Amniotic epithelial cell (primary cell): Measurements from ENCODE around the gene CLCN2.

ENCODE experiments used
- DNase-seq: peaks from one replicate; pipeline ENCODE4 v3.0.0-alpha.2; 2010; ENCODE audit warnings: low read depth

CLCN2 gene

GRCh38 chr3:184325269-184325668 lies 36.1 kb downstream of the CLCN2 start:
- no peak for DNase-seq

- DNase-seq: no peak
Measured at GRCh38 chr3:184323696-184324095, 37.7 kb downstream of the CLCN2 start.

GRCh38 chr3:184322731-184323487 lies 38.5 kb downstream of the CLCN2 start:
- no peak for DNase-seq

GRCh38 chr3:184321666-184322065 lies 39.7 kb downstream of the CLCN2 start:
- DNase-seq: no peak

GRCh38 chr3:184320104-184320445 lies 41.3 kb downstream of the CLCN2 start:
- DNase-seq: peak; percentile 93

- no peak for DNase-seq
Measured at GRCh38 chr3:184317201-184317600, 44.2 kb downstream of the CLCN2 start.

- DNase-seq: no peak
Measured at GRCh38 chr3:184316792-184317191, 44.6 kb downstream of the CLCN2 start.

- no peak for DNase-seq
Measured at GRCh38 chr3:184315871-184316661, 45.3 kb downstream of the CLCN2 start.

GRCh38 chr3:184315543-184315867 lies 45.9 kb downstream of the CLCN2 start:
- no peak for DNase-seq

- DNase-seq: peak; percentile 63
Measured at GRCh38 chr3:184314700-184315542, 46.5 kb downstream of the CLCN2 start.

- peak; percentile 90 for DNase-seq
Measured at GRCh38 chr3:184314363-184314699, 47.1 kb downstream of the CLCN2 start, which contains the start of gene EIF4G1. TSS of gene EIF4G1 (plus strand) at chr3:184314606. CDS start at chr3:184315797, 1,191 bp downstream.

GRCh38 chr3:184311633-184312032 lies 49.8 kb downstream of the CLCN2 start:
- no peak for DNase-seq

- no peak for DNase-seq
Measured at GRCh38 chr3:184308744-184309143, 52.7 kb downstream of the CLCN2 start.

GRCh38 chr3:184307915-184308314 lies 53.5 kb downstream of the CLCN2 start:
- DNase-seq: no peak

- no peak for DNase-seq
Measured at GRCh38 chr3:184306341-184306972, 54.9 kb downstream of the CLCN2 start.

GRCh38 chr3:184305577-184305976 lies 55.8 kb downstream of the CLCN2 start:
- DNase-seq: peak; percentile 26

- peak; percentile 42 for DNase-seq
Measured at GRCh38 chr3:184300378-184300720, 61.1 kb downstream of the CLCN2 start.

GRCh38 chr3:184299488-184300377 lies 61.7 kb downstream of the CLCN2 start:
- peak; percentile 63 for DNase-seq

GRCh38 chr3:184298759-184299487 lies 62.5 kb downstream of the CLCN2 start, which contains the start of gene PSMD2:
TSS of gene PSMD2 (plus strand) at chr3:184299241. CDS start at chr3:184299267, 26 bp downstream.
- peak; percentile 93 for DNase-seq

GRCh38 chr3:184296616-184297015 lies 64.8 kb downstream of the CLCN2 start:
- DNase-seq: no peak
